IMR-90 (cell line): ENCODE data around the gene RHOG. TPM values are rescaled to one million over a fixed set of nuclear protein-coding genes. Genes with fewer than 3 reads are reported as not detected.

Experiments used
- ATAC-seq: fragments of 200-7000 bp; cut with Tn5 transposase; 2 replicates; pipeline ENCODE4 v1.9.1; 2020; ENCODE audit warnings: low read depth, mild to moderate bottlenecking, moderate library complexity
- BruUV-seq: library from RNA; stranded (reverse); fragments of 400-500 nt; replicated peaks from 2 replicates; lab custom pipeline; 2021; lab: Mats Ljungman, UMichigan
- CTCF ChIA-PET: fragments of 300-600 bp; formaldehyde crosslinking; extraction: SDS; loops from one replicate; lab custom pipeline; 2021; ENCODE audit warnings: antibody characterized with exemption; lab: Yijun Ruan, JAX
- POLR2A ChIA-PET: fragments of 300-600 bp; sonication (Branson Sonifier 250); formaldehyde crosslinking; loops from one replicate; lab custom pipeline; 2022; ENCODE audit warnings: antibody characterized with exemption; ENCODE audit not compliant: unreplicated experiment; lab: Charles Lee
- DNase-seq: peaks from one replicate; pipeline ENCODE4 v3.0.0; 2013
- H2AFZ ChIP-seq: replicated peaks from 2 replicates; pipeline ENCODE3; 2013; ENCODE audit warnings: low read length, mild to moderate bottlenecking; ENCODE audit not compliant: poor library complexity
- H2AK5ac ChIP-seq: 2 replicates; pipeline ENCODE4 v1.6.1; 2013; ENCODE audit warnings: low read depth, low read length, inconsistent platforms
- H2AK9ac ChIP-seq: replicated peaks from 2 replicates; pipeline ENCODE3; 2013; ENCODE audit warnings: mild to moderate bottlenecking, low read depth, low read length, moderate library complexity; ENCODE audit not compliant: poor library complexity
- H2BK120ac ChIP-seq: 2 replicates; pipeline ENCODE4 v1.6.1; 2013; ENCODE audit warnings: low read depth, low read length, inconsistent platforms
- H2BK15ac ChIP-seq: 3 replicates; pipeline ENCODE4 v1.6.1; 2013; ENCODE audit warnings: low read depth, low read length, inconsistent platforms
- H2BK20ac ChIP-seq: 2 replicates; pipeline ENCODE4 v1.6.1; 2013; ENCODE audit warnings: low read depth, mild to moderate bottlenecking, inconsistent platforms, low read length, moderate library complexity
- H2BK5ac ChIP-seq: 2 replicates; pipeline ENCODE4 v1.6.1; 2013; ENCODE audit warnings: mild to moderate bottlenecking, low read depth, low read length, inconsistent platforms; ENCODE audit not compliant: poor library complexity, severe bottlenecking
- H3K14ac ChIP-seq: replicated peaks from 2 replicates; pipeline ENCODE4 v1.6.1; 2013; ENCODE audit warnings: low read depth, low read length, inconsistent platforms
- H3K18ac ChIP-seq: 2 replicates; pipeline ENCODE4 v1.6.1; 2013; ENCODE audit warnings: low read depth, low read length, control low read depth
- H3K23ac ChIP-seq: 2 replicates; pipeline ENCODE4 v1.6.1; 2013; ENCODE audit warnings: low read depth, low read length, inconsistent platforms
- H3K27ac ChIP-seq: 2 replicates; pipeline ENCODE4 v1.5.1; 2013; ENCODE audit warnings: mild to moderate bottlenecking, control low read depth, low read length; ENCODE audit not compliant: insufficient read depth
- H3K27me3 ChIP-seq: 2 replicates; pipeline ENCODE4 v1.6.1; 2013; ENCODE audit warnings: low read length; ENCODE audit not compliant: control insufficient read depth, insufficient read depth
- H3K36me3 ChIP-seq: 2 replicates; pipeline ENCODE4 v1.6.1; 2013; ENCODE audit warnings: low read length, mixed read lengths; ENCODE audit not compliant: control insufficient read depth, insufficient read depth
- H3K4ac ChIP-seq: 2 replicates; pipeline ENCODE4 v1.6.1; 2013; ENCODE audit warnings: low read depth, low read length, inconsistent platforms
- H3K4me1 ChIP-seq: 2 replicates; pipeline ENCODE4 v1.6.1; 2013; ENCODE audit warnings: low read length, mixed read lengths; ENCODE audit not compliant: control insufficient read depth, insufficient read depth
- H3K4me2 ChIP-seq: 2 replicates; pipeline ENCODE4 v1.6.1; 2013; ENCODE audit warnings: low read depth, mild to moderate bottlenecking, control low read depth, low read length, moderate library complexity
- H3K4me3 ChIP-seq: 2 replicates; pipeline ENCODE4 v1.5.1; 2013; ENCODE audit warnings: low read depth, mild to moderate bottlenecking, control low read depth, low read length, moderate library complexity; ENCODE audit not compliant: insufficient read depth
- H3K56ac ChIP-seq: 2 replicates; pipeline ENCODE4 v1.6.1; 2013; ENCODE audit warnings: low read length, inconsistent platforms; ENCODE audit not compliant: insufficient read depth; ENCODE audit errors: extremely low read depth
- H3K79me1 ChIP-seq, 2 experiments: 2 replicates each; pipeline ENCODE4 v1.6.1; 2013; ENCODE audit warnings: low read length in 2 of 2, inconsistent platforms in 1 of 2, low read depth in 1 of 2
- H3K9ac ChIP-seq: 2 replicates; pipeline ENCODE4 v1.6.1; 2013; ENCODE audit warnings: low read depth, low read length, control low read depth
- H3K9me1 ChIP-seq: 2 replicates; pipeline ENCODE4 v1.6.1; 2013; ENCODE audit warnings: low read length, inconsistent platforms; ENCODE audit not compliant: insufficient read depth
- H3K9me3 ChIP-seq: 2 replicates; pipeline ENCODE4 v1.6.1; 2013; ENCODE audit warnings: low read length; ENCODE audit not compliant: control insufficient read depth, insufficient read depth
- H4K20me1 ChIP-seq: 2 replicates; pipeline ENCODE4 v1.6.1; 2013; ENCODE audit warnings: low read length, inconsistent platforms; ENCODE audit not compliant: insufficient read depth
- H4K5ac ChIP-seq: 2 replicates; pipeline ENCODE4 v1.6.1; 2013; ENCODE audit warnings: mild to moderate bottlenecking, low read depth, low read length, control low read depth
- H4K8ac ChIP-seq, 2 experiments: 2 replicates each; pipeline ENCODE4 v1.6.1; 2013; ENCODE audit warnings: low read depth in 2 of 2, low read length in 2 of 2, control low read depth in 1 of 2, inconsistent platforms in 1 of 2
- H4K91ac ChIP-seq: 2 replicates; pipeline ENCODE4 v1.6.1; 2013; ENCODE audit warnings: low read depth, low read length, inconsistent platforms; ENCODE audit not compliant: insufficient read depth
- BHLHE40 ChIP-seq: fragments of 150-350 bp; IDR thresholded peaks from 2 replicates; pipeline ENCODE4 v1.6.1; 2016; ENCODE audit warnings: mild to moderate bottlenecking, low read depth, low read length
- CEBPB ChIP-seq: IDR thresholded peaks from 2 replicates; pipeline ENCODE4 v1.6.1; 2012; ENCODE audit warnings: low read depth, low read length, improper control_type of control experiment
- CHD1 ChIP-seq: IDR thresholded peaks from 2 replicates; pipeline ENCODE4 v1.6.1; 2012; ENCODE audit warnings: low read depth, low read length, improper control_type of control experiment
- FOS ChIP-seq: fragments of 150-350 bp; IDR thresholded peaks from 2 replicates; pipeline ENCODE4 v1.6.1; 2016; ENCODE audit warnings: low read depth, low read length
- MAZ ChIP-seq: IDR thresholded peaks from 2 replicates; pipeline ENCODE4 v1.6.1; 2012; ENCODE audit warnings: low read depth, mild to moderate bottlenecking, low read length, improper control_type of control experiment, moderate library complexity, borderline replicate concordance
- NFE2L2 ChIP-seq: fragments of 150-350 bp; IDR thresholded peaks from 2 replicates; pipeline ENCODE4 v1.6.1; 2016; ENCODE audit warnings: low read depth, mild to moderate bottlenecking, low read length
- POLR2A ChIP-seq: IDR thresholded peaks from 2 replicates; pipeline ENCODE4 v1.6.1; 2012; ENCODE audit warnings: mild to moderate bottlenecking, low read depth, low read length
- RAD21 ChIP-seq: IDR thresholded peaks from 2 replicates; pipeline ENCODE4 v1.6.1; 2012; ENCODE audit warnings: low read length, improper control_type of control experiment
- RCOR1 ChIP-seq: IDR thresholded peaks from 2 replicates; pipeline ENCODE4 v1.6.1; 2012; ENCODE audit warnings: mild to moderate bottlenecking, low read length, improper control_type of control experiment; ENCODE audit not compliant: insufficient replicate concordance
- RFX5 ChIP-seq: IDR thresholded peaks from 2 replicates; pipeline ENCODE4 v1.8.0; 2012; ENCODE audit warnings: low read depth, mild to moderate bottlenecking, low read length, moderate library complexity
- SMC3 ChIP-seq: fragments of 150-350 bp; IDR thresholded peaks from 2 replicates; pipeline ENCODE4 v1.6.1; 2016; ENCODE audit warnings: low read depth, mild to moderate bottlenecking, antibody characterized with exemption, low read length, moderate library complexity
- WGBS, 2 experiments: methylation state at CpG; one replicate each; pipeline versions ENCODE4 v1.1.5 to v1.1.7; 2013; ENCODE audit warnings: missing lambda C conversion rate in 2 of 2; ENCODE audit not compliant: insufficient read length in 1 of 2; ENCODE audit errors: extremely low coverage in 2 of 2; 5-methylcytosine and 5-hydroxymethylcytosine counted together
- dilution Hi-C: fragments of 300-500 bp; cut with HindIII; formaldehyde crosslinking; loops from one replicate; pipeline ENCODE4 v1.14.3; 2018; ENCODE audit warnings: low sequenced_read_pairs; ENCODE audit not compliant: unreplicated experiment
- in situ Hi-C: fragments of 300-500 bp; cut with MboI; formaldehyde crosslinking; loops from 3 replicates; pipeline ENCODE4 v1.14.3; 2019; ENCODE audit warnings: low sequenced_read_pairs, inconsistent platforms, mixed read lengths
- intact Hi-C: fragments of 100-400 bp; cut with micrococcal nuclease; formaldehyde crosslinking; loops from 2 replicates; pipeline ENCODE4 v1.10.0; 2022
- polyA plus RNA-seq, 3 experiments: library from polyadenylated mRNA; depleted of rRNA; stranded (reverse); fragments of >200 nt; gene quantifications; 2 replicates each; pipeline ENCODE4 v1.2.3, GENCODE V29; 2012; ENCODE audit warnings: low replicate concordance in 1 of 3
- total RNA-seq: library from RNA; depleted of rRNA; stranded (reverse); fragments of >200 nt; gene quantifications from 2 replicates; pipeline ENCODE4 v1.2.3, GENCODE V29; 2012
- TF ChIP-seq, protein P1 (sequence below): fragments of 150-350 bp; IDR thresholded peaks from 2 replicates; pipeline ENCODE4 v1.6.1; 2017; ENCODE audit warnings: mild to moderate bottlenecking, antibody characterized with exemption, low read length, low read depth
- TF ChIP-seq, protein P2 (sequence below): fragments of 150-350 bp; IDR thresholded peaks from 2 replicates; pipeline ENCODE4 v1.6.1; 2016; ENCODE audit warnings: low read depth, mild to moderate bottlenecking, low read length, moderate library complexity, borderline replicate concordance

RHOG gene
- total and polyA plus RNA-seq, 2 of the 4 experiments (the other 2 are of a cell fraction) = 16.3 to 114 TPM

DNA sequence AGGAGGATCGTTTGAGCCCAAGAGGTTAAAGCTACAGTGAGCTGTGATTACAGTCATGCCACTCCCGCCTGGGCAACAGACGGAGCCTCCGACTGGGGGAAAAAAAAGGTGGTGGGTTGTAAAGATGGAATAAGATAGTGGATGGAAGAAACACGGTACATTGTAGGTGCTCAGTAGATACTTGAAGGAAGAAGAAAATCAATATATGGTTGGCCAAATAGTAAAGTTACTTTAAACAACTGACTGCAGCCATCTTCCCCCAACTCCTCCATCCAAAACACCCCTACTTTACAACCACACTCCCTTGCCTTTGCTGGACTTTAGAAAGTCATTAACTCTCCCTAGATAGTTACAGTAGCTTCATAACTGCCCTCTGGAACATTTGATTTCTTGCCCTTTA is 40.9 kb downstream of the RHOG start:
- Histone ChIP-seq H3K14ac (no peak overlapping the region), H3K9me1 (peaks cover 4% of the 10 kb centered on the region; the same call in 1 of the 2 replicates), H2AFZ (no peak overlapping the region), H3K36me3 (no peaks in the 10 kb centered on the region), H3K56ac (no peak overlapping the region), H2BK15ac (no peak overlapping the region), H3K4me3 (no peak overlapping the region), H3K27ac (no peak overlapping the region), H3K23ac (no peak overlapping the region), H3K9me3 (no peaks in the 10 kb centered on the region), H3K79me1 (peaks cover 0 to 18% of the 10 kb centered on the region in 2 experiments; a peak in 1 of 4 replicates), H3K4ac (no peak overlapping the region), H4K8ac (no peak overlapping the region), H4K20me1 (peaks cover 24% of the 10 kb centered on the region), H4K91ac (no peak overlapping the region), H4K5ac (no peak overlapping the region), H3K4me1 (no peaks in the 10 kb centered on the region; the same call in 1 of the 2 replicates), H3K27me3 (no peaks in the 10 kb centered on the region), H2AK9ac (no peak overlapping the region), H2AK5ac (no peak overlapping the region), H2BK120ac (no peak overlapping the region), H2BK5ac (no peak overlapping the region), H3K4me2 (no peak overlapping the region), H3K18ac (no peak overlapping the region), H3K9ac (no peak overlapping the region), H2BK20ac (no peak overlapping the region)
- BruUV-seq = no TSS peak
- TF ChIP-seq MAZ (no peak), CHD1 (no peak), BHLHE40 (no peak), CEBPB (no peak), SMC3 (no peak), RFX5 (no peak), NFE2L2 (no peak), FOS (no peak), RAD21 (no peak), RCOR1 (no peak), POLR2A (no peak)
- TF ChIP-seq, protein P1, sequence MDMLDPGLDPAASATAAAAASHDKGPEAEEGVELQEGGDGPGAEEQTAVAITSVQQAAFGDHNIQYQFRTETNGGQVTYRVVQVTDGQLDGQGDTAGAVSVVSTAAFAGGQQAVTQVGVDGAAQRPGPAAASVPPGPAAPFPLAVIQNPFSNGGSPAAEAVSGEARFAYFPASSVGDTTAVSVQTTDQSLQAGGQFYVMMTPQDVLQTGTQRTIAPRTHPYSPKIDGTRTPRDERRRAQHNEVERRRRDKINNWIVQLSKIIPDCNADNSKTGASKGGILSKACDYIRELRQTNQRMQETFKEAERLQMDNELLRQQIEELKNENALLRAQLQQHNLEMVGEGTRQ = no peak
- TF ChIP-seq, protein P2, sequence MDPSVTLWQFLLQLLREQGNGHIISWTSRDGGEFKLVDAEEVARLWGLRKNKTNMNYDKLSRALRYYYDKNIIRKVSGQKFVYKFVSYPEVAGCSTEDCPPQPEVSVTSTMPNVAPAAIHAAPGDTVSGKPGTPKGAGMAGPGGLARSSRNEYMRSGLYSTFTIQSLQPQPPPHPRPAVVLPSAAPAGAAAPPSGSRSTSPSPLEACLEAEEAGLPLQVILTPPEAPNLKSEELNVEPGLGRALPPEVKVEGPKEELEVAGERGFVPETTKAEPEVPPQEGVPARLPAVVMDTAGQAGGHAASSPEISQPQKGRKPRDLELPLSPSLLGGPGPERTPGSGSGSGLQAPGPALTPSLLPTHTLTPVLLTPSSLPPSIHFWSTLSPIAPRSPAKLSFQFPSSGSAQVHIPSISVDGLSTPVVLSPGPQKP = no peak
- intact Hi-C loops = loop anchor here (5.0 kb wide), 1 partner anchor 42 kb away; the partner anchor contains the start of gene RHOG
- no CpG with 5 or more reads among the region's 5 CpGs for WGBS, 2 experiments
- dilution Hi-C loops = no loop called here
- POLR2A ChIA-PET = no interaction called here
- CTCF ChIA-PET = interaction anchor here (1.7 kb wide), 1 partner anchor 8 kb away, joined by 6 read pairs; no protein-coding TSS in a partner anchor
- ATAC-seq (no peak), DNase-seq (no peak)
- in situ Hi-C loops = no loop called here
